ENCODE results near the gene MTCL3.

MTCL3 gene

DNA sequence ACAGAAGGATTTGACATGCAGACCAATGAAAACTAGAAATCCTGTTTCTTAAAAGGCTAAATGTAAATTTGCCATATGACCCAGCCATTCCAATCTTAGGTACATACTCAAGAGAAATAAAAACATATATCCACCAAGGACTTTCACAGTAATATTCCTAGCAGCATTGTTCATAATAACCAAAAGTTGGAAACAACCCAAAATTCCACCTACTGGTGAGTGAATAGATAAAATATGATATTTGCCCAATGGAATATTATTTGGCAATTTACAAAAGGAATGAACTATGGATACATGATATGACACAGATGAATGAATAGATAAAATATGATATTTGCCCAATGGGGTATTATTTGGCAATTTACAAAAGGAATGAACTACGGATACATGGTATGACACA, 22.7 kb downstream of the MTCL3 start:
- DNase-seq (ENCODE audit: low read depth, low spot score): no peak
- ChIA-PET CTCF (interaction anchor here (1.9 to 5.1 kb wide), 2 partner anchors 19 to 22 kb away, joined by 5 to 35 read pairs; partner anchors contain the start of gene MTCL3), POLR2A (no interaction called here)
- TF ChIP-seq, protein P1, sequence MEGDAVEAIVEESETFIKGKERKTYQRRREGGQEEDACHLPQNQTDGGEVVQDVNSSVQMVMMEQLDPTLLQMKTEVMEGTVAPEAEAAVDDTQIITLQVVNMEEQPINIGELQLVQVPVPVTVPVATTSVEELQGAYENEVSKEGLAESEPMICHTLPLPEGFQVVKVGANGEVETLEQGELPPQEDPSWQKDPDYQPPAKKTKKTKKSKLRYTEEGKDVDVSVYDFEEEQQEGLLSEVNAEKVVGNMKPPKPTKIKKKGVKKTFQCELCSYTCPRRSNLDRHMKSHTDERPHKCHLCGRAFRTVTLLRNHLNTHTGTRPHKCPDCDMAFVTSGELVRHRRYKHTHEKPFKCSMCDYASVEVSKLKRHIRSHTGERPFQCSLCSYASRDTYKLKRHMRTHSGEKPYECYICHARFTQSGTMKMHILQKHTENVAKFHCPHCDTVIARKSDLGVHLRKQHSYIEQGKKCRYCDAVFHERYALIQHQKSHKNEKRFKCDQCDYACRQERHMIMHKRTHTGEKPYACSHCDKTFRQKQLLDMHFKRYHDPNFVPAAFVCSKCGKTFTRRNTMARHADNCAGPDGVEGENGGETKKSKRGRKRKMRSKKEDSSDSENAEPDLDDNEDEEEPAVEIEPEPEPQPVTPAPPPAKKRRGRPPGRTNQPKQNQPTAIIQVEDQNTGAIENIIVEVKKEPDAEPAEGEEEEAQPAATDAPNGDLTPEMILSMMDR (IDR thresholded peaks at IDR 0.05; ENCODE audit: insufficient read depth, low read length, missing control alignments): no peak
- no peak overlapping the region for H3K4me3 ChIP-seq (ENCODE audit: low read depth, low read length)

DNA sequence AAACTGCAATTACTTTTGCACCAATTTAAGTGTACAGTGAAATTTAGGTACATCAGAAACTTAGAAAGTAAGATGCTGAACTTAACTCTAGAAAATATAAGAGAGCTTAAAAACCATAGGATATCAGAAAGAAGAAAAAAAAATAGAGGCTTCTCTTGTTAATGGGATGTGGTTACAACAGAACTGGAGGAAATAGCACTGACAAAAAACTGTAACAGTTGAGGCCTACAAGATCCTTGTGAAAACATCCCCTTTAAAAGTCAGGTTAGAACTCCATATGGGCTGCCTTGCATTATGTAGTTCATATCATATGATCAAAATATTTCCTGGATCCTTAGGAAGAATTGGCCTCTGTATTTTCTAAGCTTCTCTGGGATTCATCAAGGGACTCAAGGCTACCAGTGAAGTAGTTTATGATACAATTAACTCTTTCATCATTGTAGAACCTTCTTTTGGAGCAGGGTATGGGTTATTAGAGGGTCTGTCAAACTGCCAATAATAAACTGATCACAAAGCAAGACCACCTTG, 24.8 kb downstream of the MTCL3 start:
- CTCF ChIA-PET: interaction anchor here (0.9 to 1.0 kb wide), 2 partner anchors 21 to 45 kb away, joined by 3 read pairs; no protein-coding TSS in a partner anchor
- DNase-seq (ENCODE audit: low read depth, low spot score): no peak
- TF ChIP-seq, protein P1 (IDR thresholded peaks at IDR 0.05; ENCODE audit: insufficient read depth, low read length, missing control alignments): no peak
- no peak overlapping the region for H3K4me3 ChIP-seq (ENCODE audit: low read depth, low read length)
- POLR2A ChIA-PET: no interaction called here

DNA sequence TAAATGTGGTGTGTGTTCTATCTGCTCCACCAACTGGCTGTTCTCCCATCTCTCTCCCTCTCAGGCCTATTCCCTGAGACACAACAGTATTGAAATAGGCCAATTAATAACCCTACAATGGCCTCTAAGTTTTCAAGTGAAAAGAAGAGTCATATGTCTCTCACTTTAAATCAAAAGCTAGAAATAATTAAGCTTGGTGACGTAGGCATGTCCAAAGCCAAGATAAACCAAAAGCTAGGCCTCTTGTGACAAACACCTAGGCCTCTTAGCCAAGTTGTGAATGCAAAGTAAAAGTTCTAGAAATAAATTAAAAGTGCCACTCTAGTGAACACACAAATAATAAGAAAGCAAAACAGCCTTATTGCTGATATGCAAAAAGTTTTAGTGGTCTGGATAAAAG, 29.9 kb downstream of the MTCL3 start:
- DNase-seq (ENCODE audit: low read depth, low spot score): no peak
- TF ChIP-seq, protein P1 (IDR thresholded peaks at IDR 0.05; ENCODE audit: insufficient read depth, low read length, missing control alignments): no peak
- CTCF ChIA-PET: interaction anchor here (0.8 to 1.0 kb wide), 2 partner anchors 50 to 51 kb away, joined by 3 to 4 read pairs; no protein-coding TSS in a partner anchor
- POLR2A ChIA-PET: no interaction called here
- H3K4me3 ChIP-seq (ENCODE audit: low read depth, low read length): no peak overlapping the region

DNA sequence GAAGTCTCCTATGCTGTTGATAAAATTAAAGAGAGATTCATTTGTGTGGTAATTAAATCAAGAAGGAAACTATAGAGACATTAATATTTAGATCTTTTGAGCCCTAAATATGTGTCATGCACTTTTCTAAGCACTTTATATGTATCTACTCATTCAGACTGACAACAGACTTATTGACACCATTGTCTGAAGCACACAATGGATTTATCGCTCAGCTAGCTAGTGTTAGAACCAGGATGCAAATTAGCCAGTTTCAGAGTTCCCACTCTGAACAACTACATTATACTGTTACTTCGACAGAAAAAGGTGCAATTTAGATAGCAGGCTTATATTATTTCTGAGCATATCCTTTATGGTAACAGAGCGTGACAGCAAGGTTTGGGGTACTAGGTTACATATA, 32.2 kb downstream of the MTCL3 start:
- ChIA-PET POLR2A (no interaction called here), CTCF (interaction anchor here (1.8 kb wide), 1 partner anchor 29 kb away, joined by 14 read pairs; no protein-coding TSS in a partner anchor)
- DNase-seq (ENCODE audit: low read depth, low spot score): no peak
- TF ChIP-seq, protein P1 (IDR thresholded peaks at IDR 0.05; ENCODE audit: insufficient read depth, low read length, missing control alignments): no peak
- no peak overlapping the region for H3K4me3 ChIP-seq (ENCODE audit: low read depth, low read length)

DNA sequence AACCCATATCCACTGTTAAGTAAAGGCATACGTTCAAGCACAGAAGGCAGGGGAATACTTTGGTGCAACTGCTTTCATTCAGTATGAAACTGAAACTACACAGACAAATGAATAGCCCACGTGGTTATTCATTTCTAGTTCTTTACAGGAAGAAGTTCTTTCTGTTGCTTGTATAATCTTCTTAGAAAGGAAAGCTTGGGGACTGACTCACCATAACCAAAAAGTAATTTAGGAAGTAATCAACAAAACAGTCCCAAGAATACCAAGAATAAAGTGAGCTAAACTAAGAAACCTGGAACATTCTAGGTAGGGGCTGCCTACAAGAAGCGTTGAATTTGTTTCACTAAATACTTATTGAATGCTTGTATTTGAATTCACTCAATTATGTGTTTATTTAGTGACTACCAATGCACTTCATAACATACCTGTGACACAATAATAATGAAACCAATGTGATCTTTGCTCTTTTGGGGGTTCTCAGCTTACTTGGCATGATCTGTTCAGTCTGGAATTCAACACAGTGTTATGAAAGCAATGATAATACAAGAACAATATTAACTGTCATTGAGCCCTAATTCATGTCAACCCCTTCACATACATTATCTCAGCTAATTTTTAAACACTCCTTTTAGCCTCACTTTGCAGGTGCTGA, 34.8 kb downstream of the MTCL3 start:
- POLR2A ChIA-PET: interaction anchor here (1.1 kb wide), 1 partner anchor 32 kb away, joined by 3 read pairs; no protein-coding TSS in a partner anchor
- TF ChIP-seq, protein P1 (IDR thresholded peaks at IDR 0.05; ENCODE audit: insufficient read depth, low read length, missing control alignments): no peak
- DNase-seq (ENCODE audit: low read depth, low spot score): no peak
- CTCF ChIA-PET: interaction anchor here (1.2 to 4.4 kb wide), 6 partner anchors 18 to 218 kb away, joined by 3 to 30 read pairs (median 6); partner anchors contain the start of genes MTCL3 and RNF146
- H3K4me3 ChIP-seq (ENCODE audit: low read depth, low read length): no peak overlapping the region; the same call in 1 of the 2 replicates

DNA sequence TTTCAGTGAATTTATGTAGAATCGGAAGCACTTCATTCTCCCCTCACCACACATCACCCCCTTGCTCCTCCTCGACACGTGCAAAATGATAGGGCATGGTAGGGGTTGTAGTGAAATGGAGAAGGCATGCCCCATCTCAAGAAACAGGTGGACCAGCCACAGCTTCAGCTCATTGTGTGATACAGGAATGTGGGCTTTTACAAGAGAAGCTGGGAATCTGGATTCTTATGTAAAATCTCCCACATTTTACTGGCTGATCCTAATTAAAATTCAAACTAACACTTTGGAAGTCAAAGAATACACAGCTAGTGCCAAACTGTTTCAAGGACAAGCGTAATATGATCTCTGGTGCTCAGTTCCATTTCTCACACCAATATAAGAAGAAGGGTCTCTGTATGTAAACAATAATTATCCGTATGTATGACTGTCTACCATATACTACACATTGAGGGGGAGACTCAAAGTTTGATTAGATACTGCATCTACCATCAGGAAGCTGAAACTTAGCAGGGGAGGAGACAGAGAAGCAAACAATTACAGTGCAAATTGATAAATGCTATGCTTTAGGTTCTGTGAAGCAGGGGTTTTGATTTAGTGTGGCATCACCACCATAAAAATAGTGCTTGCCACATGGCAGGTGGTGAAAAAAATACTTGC, 35.6 kb downstream of the MTCL3 start:
- ChIA-PET POLR2A (no interaction called here), CTCF (interaction anchor here (1.2 to 4.4 kb wide), 7 partner anchors 17 to 63 kb away, joined by 3 to 30 read pairs (median 7); partner anchors contain the start of gene MTCL3)
- TF ChIP-seq, protein P1 (IDR thresholded peaks at IDR 0.05; ENCODE audit: insufficient read depth, low read length, missing control alignments): no peak
- DNase-seq (ENCODE audit: low read depth, low spot score): no peak
- H3K4me3 ChIP-seq (ENCODE audit: low read depth, low read length): 0 out of 2 replicates have a peak overlapping the region, but pooled peaks have one; percentile 6
